ENCODE measurements around the gene LRIG2. TPM values are rescaled to one million over a fixed set of nuclear protein-coding genes. Genes with fewer than 3 reads are reported as not detected.
"Not testable (repeated sequence)": the region's sequence is repeated elsewhere in the genome, so short reads cannot be mapped to it uniquely, and the experiment has no call there.

Gene LRIG2
- total RNA-seq, 1 donor from 2014 or later = 15.0 TPM

- H3K4me3 ChIP-seq = no peak overlapping the region
Observed at GRCh38 chr1:113055570-113055969, 17.4 kb upstream of the LRIG2 start.

GRCh38 chr1:113057006-113057405 lies 16.0 kb upstream of the LRIG2 start:
- Histone ChIP-seq H3K36me3 (no peaks in the 10 kb centered on the region), H3K9me3 (no peaks in the 10 kb centered on the region), H3K4me3 (no peak overlapping the region), H3K27ac (no peak overlapping the region), H3K4me1 (no peaks in the 10 kb centered on the region), H3K27me3 (ENCODE audit: low read depth) (no peaks in the 10 kb centered on the region)
- TF ChIP-seq CTCF (IDR thresholded peaks at IDR 0.05) = no peak
- intact Hi-C loops (cut with DNase I) = no loop called here
- DNase-seq (no peak), ATAC-seq (no peak)

More at GRCh38 chr1:113055570-113055969, 17.4 kb upstream of the LRIG2 start:
- TF ChIP-seq CTCF (IDR thresholded peaks at IDR 0.05) = no peak
- H3K27ac ChIP-seq = no peak overlapping the region
- no peaks in the 10 kb centered on the region for H3K36me3 ChIP-seq
- H3K4me1 ChIP-seq = no peaks in the 10 kb centered on the region
- DNase-seq = no peak
- intact Hi-C loops (cut with DNase I) = no loop called here
- no peaks in the 10 kb centered on the region for H3K27me3 ChIP-seq (ENCODE audit: low read depth)
- no peaks in the 10 kb centered on the region for H3K9me3 ChIP-seq
- ATAC-seq = no peak

- Histone ChIP-seq H3K4me3 (no peak overlapping the region), H3K36me3 (no peaks in the 10 kb centered on the region), H3K9me3 (no peaks in the 10 kb centered on the region), H3K27me3 (ENCODE audit: low read depth) (no peaks in the 10 kb centered on the region), H3K27ac (no peak overlapping the region), H3K4me1 (no peaks in the 10 kb centered on the region)
- ATAC-seq = no peak
- no peak for DNase-seq
- no peak for TF ChIP-seq CTCF (IDR thresholded peaks at IDR 0.05)
- intact Hi-C loops (cut with DNase I) = no loop called here
Observed at GRCh38 chr1:113058941-113059706, 13.9 kb upstream of the LRIG2 start.

GRCh38 chr1:113063456-113063855 lies 9.5 kb upstream of the LRIG2 start:
- intact Hi-C loops (cut with DNase I); H3K9me3 ChIP-seq: not testable (repeated sequence)

GRCh38 chr1:113072141-113072756 lies 749 bp upstream of the LRIG2 start:
- Histone ChIP-seq H3K27me3 (ENCODE audit: low read depth) (no peaks in the 10 kb centered on the region), H3K4me1 (peaks cover 33% of the 10 kb centered on the region), H3K4me3 (peak overlapping the region; percentile 88), H3K9me3 (no peaks in the 10 kb centered on the region), H3K27ac (peak overlapping the region; percentile 89), H3K36me3 (peaks cover 3% of the 10 kb centered on the region)
- intact Hi-C loops (cut with DNase I) = no loop called here
- no peak for TF ChIP-seq CTCF (IDR thresholded peaks at IDR 0.05)
- DNase-seq = no peak
- ATAC-seq = no peak

More at GRCh38 chr1:113063456-113063855, 9.5 kb upstream of the LRIG2 start:
- H3K27ac ChIP-seq; ATAC-seq; DNase-seq; H3K27me3 ChIP-seq (ENCODE audit: low read depth); H3K4me1 ChIP-seq; H3K36me3 ChIP-seq; H3K4me3 ChIP-seq: not testable (repeated sequence)

GRCh38 chr1:113073479-113073950 lies 517 bp downstream of the LRIG2 start:
- Histone ChIP-seq H3K4me1 (peaks cover 33% of the 10 kb centered on the region), H3K4me3 (peak overlapping the region; percentile 88), H3K27ac (peak overlapping the region; percentile 89), H3K36me3 (peaks cover 16% of the 10 kb centered on the region), H3K27me3 (ENCODE audit: low read depth) (no peaks in the 10 kb centered on the region), H3K9me3 (no peaks in the 10 kb centered on the region)
- ATAC-seq = peak; percentile 61 to 65
- no peak for DNase-seq
- TF ChIP-seq CTCF (IDR thresholded peaks at IDR 0.05) = peak; percentile 24
- intact Hi-C loops (cut with DNase I) = no loop called here

Measured in lower lobe of right lung (tissue), 2 donors.